SK-N-SH treated with all-trans-retinoic acid at 6 μM for 48 hours (cell line): ENCODE measurements around the gene IP6K3.

ENCODE experiments used
- CREB5 ChIP-seq: fragments of 250-450 bp; sonication (Bioruptor Pico); IDR thresholded peaks from 2 replicates; pipeline ENCODE4 v1.5.1; 2020; ENCODE audit warnings: low read depth, mild to moderate bottlenecking, moderate library complexity
- CSDC2 ChIP-seq: fragments of 250-450 bp; sonication (Bioruptor Pico); IDR thresholded peaks from 2 replicates; pipeline ENCODE4 v1.5.0; 2020; ENCODE audit warnings: mild to moderate bottlenecking, moderate library complexity
- PATZ1 ChIP-seq: fragments of 250-450 bp; sonication (Bioruptor Pico); IDR thresholded peaks from 2 replicates; pipeline ENCODE4 v1.8.0; 2020; ENCODE audit warnings: mild to moderate bottlenecking, moderate library complexity, borderline replicate concordance
- PPARA ChIP-seq: fragments of 250-450 bp; sonication (Bioruptor Pico); IDR thresholded peaks from 2 replicates; pipeline ENCODE4 v1.5.0; 2020; ENCODE audit warnings: mild to moderate bottlenecking, borderline replicate concordance
- SNAI2 ChIP-seq: fragments of 250-450 bp; sonication (Bioruptor Pico); IDR thresholded peaks from 2 replicates; pipeline ENCODE4 v1.5.0; 2020; ENCODE audit warnings: mild to moderate bottlenecking, moderate library complexity
- TOX ChIP-seq: fragments of 250-450 bp; sonication (Bioruptor Pico); IDR thresholded peaks from 2 replicates; pipeline ENCODE4 v1.8.0; 2021; ENCODE audit warnings: mild to moderate bottlenecking, moderate library complexity, borderline replicate concordance
- ZC3H10 ChIP-seq: fragments of 250-450 bp; sonication (Bioruptor Pico); IDR thresholded peaks from 2 replicates; pipeline ENCODE4 v1.5.1; 2021; ENCODE audit warnings: mild to moderate bottlenecking, moderate library complexity

- TF ChIP-seq PPARA (CRISPR knock-in tag) (no peak), PATZ1 (CRISPR knock-in tag) (no peak), CSDC2 (no peak), SNAI2 (CRISPR knock-in tag) (no peak), ZC3H10 (no peak), TOX (CRISPR knock-in tag) (no peak), CREB5 (CRISPR knock-in tag) (no peak)
These were observed 25.7 kb downstream of the IP6K3 start for GRCh38 chr6:33720998-33721397.
